GM12878 (cell line): ENCODE measurements around the gene CCDC78. TPM values are rescaled to one million over a fixed set of nuclear protein-coding genes. Genes with fewer than 3 reads are reported as not detected.
A peak's percentile ranks its signal among the peaks of the same experiment; 100 is the strongest.

Experiments
- ATAC-seq: fragments of 200-7000 bp; cut with Tn5 transposase; 3 replicates; pipeline ENCODE4 v1.9.1; 2020; ENCODE audit warnings: mild to moderate bottlenecking, moderate library complexity
- BruUV-seq: library from RNA; stranded (reverse); fragments of 400-500 nt; replicated peaks from 2 replicates; lab custom pipeline; 2021; lab: Mats Ljungman, UMichigan
- CTCF ChIA-PET: fragments of 300-600 bp; sonication (Branson Sonifier 250); formaldehyde crosslinking; extraction: SDS; loops from one replicate; lab custom pipeline; 2021; ENCODE audit warnings: inconsistent platforms; lab: Yijun Ruan, JAX
- POLR2A ChIA-PET: fragments of 350-600 bp; formaldehyde crosslinking; extraction: SDS; loops from one replicate; lab custom pipeline; 2021; ENCODE audit warnings: inconsistent platforms; lab: Charles Lee
- RAD21 ChIA-PET: fragments of 300-600 bp; sonication (Branson Sonifier 250); formaldehyde crosslinking; loops from one replicate; lab custom pipeline; 2023; ENCODE audit warnings: antibody characterized with exemption; ENCODE audit not compliant: unreplicated experiment; lab: Charles Lee
- SMC1A ChIA-PET: fragments of 300-600 bp; sonication (Branson Sonifier 250); formaldehyde crosslinking; loops from one replicate; lab custom pipeline; 2023; ENCODE audit not compliant: unreplicated experiment, uncharacterized antibody; lab: Charles Lee
- DNase-seq: peaks from one replicate; pipeline ENCODE4 v3.0.0-alpha.2; 2011; ENCODE audit warnings: low read depth, low spot score
- FAIRE-seq: peaks from 3 replicates; lab custom pipeline; 2011; peaks lifted over from hg19 to GRCh38; lab: Jason Lieb, UNC
- H2AFZ ChIP-seq: 2 replicates; pipeline ENCODE4 v1.6.0; 2011; ENCODE audit warnings: low read depth, low read length, control low read depth; ENCODE audit not compliant: control insufficient read depth
- H3K27ac ChIP-seq: 2 replicates; pipeline ENCODE4 v1.5.1; 2011; ENCODE audit warnings: control low read depth; ENCODE audit not compliant: control insufficient read depth, insufficient read depth
- H3K27me3 ChIP-seq, 2 experiments: replicated peaks in 1 of 2; 2 replicates each; pipeline versions ENCODE4 v1.6.0 to v1.6.1; 2011; ENCODE audit warnings: low read length in 1 of 2; ENCODE audit not compliant: control insufficient read depth in 2 of 2, insufficient read depth in 2 of 2
- H3K36me3 ChIP-seq, 2 experiments: 2 replicates each; pipeline ENCODE4 v1.5.1; 2011; ENCODE audit warnings: low read length in 1 of 2; ENCODE audit not compliant: control insufficient read depth in 2 of 2, insufficient read depth in 2 of 2
- H3K4me1 ChIP-seq: 2 replicates; pipeline ENCODE4 v1.6.1; 2011; ENCODE audit warnings: mild to moderate bottlenecking, low read length, moderate library complexity, mixed read lengths; ENCODE audit not compliant: control insufficient read depth, insufficient read depth
- H3K4me2 ChIP-seq: 2 replicates; pipeline ENCODE4 v1.6.0; 2011; ENCODE audit warnings: control low read depth; ENCODE audit not compliant: control insufficient read depth, insufficient read depth
- H3K4me3 ChIP-seq: fragments of 200-600 bp; sonication (generic); 2 replicates; pipeline ENCODE4 v1.5.1; 2016
- H3K79me2 ChIP-seq: 2 replicates; pipeline ENCODE4 v1.6.0; 2011; ENCODE audit warnings: low read length; ENCODE audit not compliant: control insufficient read depth, insufficient read depth
- H3K9ac ChIP-seq: 2 replicates; pipeline ENCODE4 v1.8.0; 2011; ENCODE audit warnings: low read length, control low read depth, mixed read lengths; ENCODE audit not compliant: control insufficient read depth, insufficient read depth
- H3K9me3 ChIP-seq: replicated peaks from 3 replicates; pipeline ENCODE4 v1.5.1; 2011; ENCODE audit warnings: mild to moderate bottlenecking, low read length; ENCODE audit not compliant: control insufficient read depth, insufficient read depth
- H4K20me1 ChIP-seq: 2 replicates; pipeline ENCODE4 v1.6.0; 2011; ENCODE audit not compliant: control insufficient read depth, insufficient read depth
- TARDBP ChIP-seq: IDR thresholded peaks from 2 replicates; pipeline ENCODE4 v1.6.1; 2016; ENCODE audit warnings: borderline replicate concordance
- WGBS: methylation state at CpG from one replicate; pipeline ENCODE4 v1.1.6; 2016; ENCODE audit warnings: low lambda C conversion rate; ENCODE audit not compliant: insufficient replicate concordance, insufficient coverage; ENCODE audit errors: missing lambda C conversion rate; 5-methylcytosine and 5-hydroxymethylcytosine counted together
- in situ Hi-C: fragments of 300-500 bp; cut with MboI; formaldehyde crosslinking; loops from 9 replicates; pipeline ENCODE4 v1.14.3; 2018; ENCODE audit warnings: mixed read lengths
- intact Hi-C: fragments of 100-400 bp; cut with micrococcal nuclease; formaldehyde crosslinking; loops from one replicate; pipeline ENCODE4 v1.14.2; 2022; ENCODE audit not compliant: unreplicated experiment
- polyA plus RNA-seq, 11 experiments: library from polyadenylated mRNA; depleted of rRNA in 4 of 11; unstranded in 6 of 11; stranded (reverse) in 5 of 11; fragments of >200 nt; fragmentation: Nextera tagmentation in 4 of 11; fragmentation: Illumina TruSeq in 1 of 11; extraction: Ambion mirVana in 4 of 11; extraction: Trizol in 1 of 11; gene quantifications; 1 replicate in 1 of 11; 2 replicates in 10 of 11; pipeline versions ENCODE4 v1.2.1 to v1.2.3, GENCODE V29; 2011 to 2016; ENCODE audit warnings: inconsistent platforms in 2 of 11, missing spikeins in 2 of 11, low read depth in 1 of 11
- total RNA-seq, 4 experiments: library from RNA; depleted of rRNA in 3 of 4; stranded (reverse); fragments of >200 nt in 3 of 4; fragmentation: Illumina TruSeq in 1 of 4; extraction: Trizol in 1 of 4; gene quantifications; 2 replicates each; pipeline versions ENCODE4 v1.2.1 to v1.2.3, GENCODE V29; 2013 to 2021
- TF ChIP-seq, protein P1 (sequence below): fragments of 450-650 bp; IDR thresholded peaks from 2 replicates; pipeline ENCODE4 v1.6.1; 2016; ENCODE audit warnings: mild to moderate bottlenecking, moderate library complexity, borderline replicate concordance
- TF ChIP-seq, protein P2 (sequence below): IDR thresholded peaks from 2 replicates; pipeline ENCODE4 v1.6.1; 2012; ENCODE audit warnings: mild to moderate bottlenecking, low read depth, low read length

Gene CCDC78
- total and polyA plus RNA-seq, 10 of the 15 experiments (the other 5 are each of a cell fraction or from before 2014, with no cell fraction given) = 0.10 to 26.2 (median 5.4) TPM

DNA sequence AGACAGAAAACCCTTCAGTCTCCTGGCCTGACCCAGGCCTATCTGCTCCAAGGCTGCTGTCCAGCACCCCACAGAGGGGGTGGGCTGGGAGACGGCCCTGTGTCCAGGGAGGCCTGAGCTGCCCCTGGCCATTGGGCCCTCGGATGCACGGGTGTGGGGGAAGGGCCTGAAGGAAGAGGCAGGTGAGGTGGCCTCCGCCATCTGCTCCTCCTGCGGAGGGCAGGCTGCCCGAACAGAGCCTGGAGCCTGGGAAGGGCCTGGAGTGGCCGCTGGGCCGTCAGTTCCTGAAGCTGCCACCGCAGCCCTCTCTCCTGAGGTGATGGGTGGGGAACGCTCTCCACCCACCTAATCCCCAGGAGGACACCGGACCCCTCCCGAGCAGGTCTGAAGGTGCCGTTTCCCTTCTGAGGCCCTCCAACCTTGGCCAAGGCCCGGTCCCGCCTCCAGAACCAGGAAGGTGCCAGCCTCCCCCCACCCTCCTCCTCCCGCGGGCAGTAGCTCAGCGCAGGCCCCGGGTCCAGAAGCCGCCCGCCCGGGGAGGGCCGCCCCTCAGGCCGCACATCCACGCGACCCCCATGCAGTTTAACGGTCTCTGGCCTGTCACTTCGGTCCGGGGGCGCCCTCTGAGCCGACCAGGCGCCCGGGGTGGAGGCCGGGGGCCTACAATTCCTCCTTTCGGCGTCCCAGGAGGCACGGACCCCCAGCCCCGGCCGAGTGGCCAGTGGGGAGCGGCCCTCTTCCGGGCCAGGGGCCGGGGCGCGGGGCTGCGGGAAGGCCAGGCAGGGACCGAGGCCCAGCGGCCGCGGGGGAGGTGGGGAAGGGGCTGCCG is 21.5 kb downstream of the CCDC78 start:
- H3K36me3 ChIP-seq = no peaks in the 10 kb centered on the region
- no peak for FAIRE-seq
- no peak for DNase-seq
- RAD21 ChIA-PET = no interaction called here
- no peaks in the 10 kb centered on the region for H3K9me3 ChIP-seq
- in situ Hi-C loops (no loop called here), intact Hi-C loops (no loop called here)
- CTCF ChIA-PET = no interaction called here
- 43% methylated on average over 33 of the region's 50 CpGs for WGBS
- POLR2A ChIA-PET = no interaction called here
- no TSS peak for BruUV-seq
- no peaks in the 10 kb centered on the region for H3K4me1 ChIP-seq
- H3K79me2 ChIP-seq = no peaks in the 10 kb centered on the region
- ATAC-seq = no peak
- H3K4me2 ChIP-seq = no peak overlapping the region
- no peak overlapping the region for H3K4me3 ChIP-seq
- H3K9ac ChIP-seq = no peak overlapping the region
- TF ChIP-seq, protein P1, sequence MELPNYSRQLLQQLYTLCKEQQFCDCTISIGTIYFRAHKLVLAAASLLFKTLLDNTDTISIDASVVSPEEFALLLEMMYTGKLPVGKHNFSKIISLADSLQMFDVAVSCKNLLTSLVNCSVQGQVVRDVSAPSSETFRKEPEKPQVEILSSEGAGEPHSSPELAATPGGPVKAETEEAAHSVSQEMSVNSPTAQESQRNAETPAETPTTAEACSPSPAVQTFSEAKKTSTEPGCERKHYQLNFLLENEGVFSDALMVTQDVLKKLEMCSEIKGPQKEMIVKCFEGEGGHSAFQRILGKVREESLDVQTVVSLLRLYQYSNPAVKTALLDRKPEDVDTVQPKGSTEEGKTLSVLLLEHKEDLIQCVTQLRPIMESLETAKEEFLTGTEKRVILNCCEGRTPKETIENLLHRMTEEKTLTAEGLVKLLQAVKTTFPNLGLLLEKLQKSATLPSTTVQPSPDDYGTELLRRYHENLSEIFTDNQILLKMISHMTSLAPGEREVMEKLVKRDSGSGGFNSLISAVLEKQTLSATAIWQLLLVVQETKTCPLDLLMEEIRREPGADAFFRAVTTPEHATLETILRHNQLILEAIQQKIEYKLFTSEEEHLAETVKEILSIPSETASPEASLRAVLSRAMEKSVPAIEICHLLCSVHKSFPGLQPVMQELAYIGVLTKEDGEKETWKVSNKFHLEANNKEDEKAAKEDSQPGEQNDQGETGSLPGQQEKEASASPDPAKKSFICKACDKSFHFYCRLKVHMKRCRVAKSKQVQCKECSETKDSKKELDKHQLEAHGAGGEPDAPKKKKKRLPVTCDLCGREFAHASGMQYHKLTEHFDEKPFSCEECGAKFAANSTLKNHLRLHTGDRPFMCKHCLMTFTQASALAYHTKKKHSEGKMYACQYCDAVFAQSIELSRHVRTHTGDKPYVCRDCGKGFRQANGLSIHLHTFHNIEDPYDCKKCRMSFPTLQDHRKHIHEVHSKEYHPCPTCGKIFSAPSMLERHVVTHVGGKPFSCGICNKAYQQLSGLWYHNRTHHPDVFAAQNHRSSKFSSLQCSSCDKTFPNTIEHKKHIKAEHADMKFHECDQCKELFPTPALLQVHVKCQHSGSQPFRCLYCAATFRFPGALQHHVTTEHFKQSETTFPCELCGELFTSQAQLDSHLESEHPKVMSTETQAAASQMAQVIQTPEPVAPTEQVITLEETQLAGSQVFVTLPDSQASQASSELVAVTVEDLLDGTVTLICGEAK = no peak
- no peak for TF ChIP-seq TARDBP
- TF ChIP-seq, protein P2, sequence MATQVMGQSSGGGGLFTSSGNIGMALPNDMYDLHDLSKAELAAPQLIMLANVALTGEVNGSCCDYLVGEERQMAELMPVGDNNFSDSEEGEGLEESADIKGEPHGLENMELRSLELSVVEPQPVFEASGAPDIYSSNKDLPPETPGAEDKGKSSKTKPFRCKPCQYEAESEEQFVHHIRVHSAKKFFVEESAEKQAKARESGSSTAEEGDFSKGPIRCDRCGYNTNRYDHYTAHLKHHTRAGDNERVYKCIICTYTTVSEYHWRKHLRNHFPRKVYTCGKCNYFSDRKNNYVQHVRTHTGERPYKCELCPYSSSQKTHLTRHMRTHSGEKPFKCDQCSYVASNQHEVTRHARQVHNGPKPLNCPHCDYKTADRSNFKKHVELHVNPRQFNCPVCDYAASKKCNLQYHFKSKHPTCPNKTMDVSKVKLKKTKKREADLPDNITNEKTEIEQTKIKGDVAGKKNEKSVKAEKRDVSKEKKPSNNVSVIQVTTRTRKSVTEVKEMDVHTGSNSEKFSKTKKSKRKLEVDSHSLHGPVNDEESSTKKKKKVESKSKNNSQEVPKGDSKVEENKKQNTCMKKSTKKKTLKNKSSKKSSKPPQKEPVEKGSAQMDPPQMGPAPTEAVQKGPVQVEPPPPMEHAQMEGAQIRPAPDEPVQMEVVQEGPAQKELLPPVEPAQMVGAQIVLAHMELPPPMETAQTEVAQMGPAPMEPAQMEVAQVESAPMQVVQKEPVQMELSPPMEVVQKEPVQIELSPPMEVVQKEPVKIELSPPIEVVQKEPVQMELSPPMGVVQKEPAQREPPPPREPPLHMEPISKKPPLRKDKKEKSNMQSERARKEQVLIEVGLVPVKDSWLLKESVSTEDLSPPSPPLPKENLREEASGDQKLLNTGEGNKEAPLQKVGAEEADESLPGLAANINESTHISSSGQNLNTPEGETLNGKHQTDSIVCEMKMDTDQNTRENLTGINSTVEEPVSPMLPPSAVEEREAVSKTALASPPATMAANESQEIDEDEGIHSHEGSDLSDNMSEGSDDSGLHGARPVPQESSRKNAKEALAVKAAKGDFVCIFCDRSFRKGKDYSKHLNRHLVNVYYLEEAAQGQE = 0 out of 2 replicates have a peak, but pooled peaks have one; percentile 19
- SMC1A ChIA-PET = interaction anchor here (0.6 kb wide), 1 partner anchor 80 kb away, joined by 3 read pairs; no protein-coding TSS in a partner anchor
- H2AFZ ChIP-seq = no peak overlapping the region
- H3K27me3 ChIP-seq = peaks cover 0 to 11% of the 10 kb centered on the region in 2 experiments; a peak in 2 of 4 replicates
- no peak overlapping the region for H3K27ac ChIP-seq
- no peaks in the 10 kb centered on the region for H4K20me1 ChIP-seq
